Muscle of arm (tissue), 12 donors: ENCODE results near the gene GSG1. TPM values are rescaled to one million over a fixed set of nuclear protein-coding genes. Genes with fewer than 3 reads are reported as not detected.
"Not testable (repeated sequence)": the region's sequence is repeated elsewhere in the genome, so short reads cannot be mapped to it uniquely, and the experiment has no call there.

Experiments used
- DNase-seq: peaks from one replicate; pipeline ENCODE4 v3.0.0-alpha.2; 2013
- polyA plus RNA-seq, 12 donors: library from polyadenylated mRNA; unstranded; fragments of 120-200 nt; gene quantifications; one replicate each; pipeline ENCODE4 v1.2.1, GENCODE V29; 2013; ENCODE audit not compliant: insufficient read length in 12 of 12

Gene GSG1
- polyA plus RNA-seq, 12 donors: 2.7 to 17.4 (median 8.1) TPM; not detected in 1

GRCh38 chr12:13094367-13094766 is 9.1 kb downstream of the GSG1 start:
- no peak for DNase-seq

GRCh38 chr12:13093848-13094220 is 9.6 kb downstream of the GSG1 start:
- DNase-seq: no peak

GRCh38 chr12:13093191-13093847 is 10.1 kb downstream of the GSG1 start:
- no peak for DNase-seq

- DNase-seq: no peak
These were observed 11.6 kb downstream of the GSG1 start for GRCh38 chr12:13091832-13092231.

- no peak for DNase-seq
These were observed 13.4 kb downstream of the GSG1 start for GRCh38 chr12:13090054-13090453.

GRCh38 chr12:13088496-13088895 is 15.0 kb downstream of the GSG1 start:
- no peak for DNase-seq

- DNase-seq: no peak
These were observed 15.7 kb downstream of the GSG1 start for GRCh38 chr12:13087766-13088165.

- DNase-seq: no peak
These were observed 17.3 kb downstream of the GSG1 start for GRCh38 chr12:13085968-13086686.

GRCh38 chr12:13084898-13085640 is 18.4 kb downstream of the GSG1 start:
- no peak for DNase-seq

- DNase-seq: not testable (repeated sequence)
These were observed 19.8 kb downstream of the GSG1 start for GRCh38 chr12:13083638-13084037.

GRCh38 chr12:13082861-13083260 is 20.6 kb downstream of the GSG1 start:
- no peak for DNase-seq

- DNase-seq: no peak
These were observed 23.2 kb downstream of the GSG1 start for GRCh38 chr12:13080266-13080665.

- DNase-seq: no peak
These were observed 24.0 kb downstream of the GSG1 start for GRCh38 chr12:13079440-13079906.

GRCh38 chr12:13075786-13076570 is 27.5 kb downstream of the GSG1 start:
- no peak for DNase-seq

- DNase-seq: no peak
These were observed 28.4 kb downstream of the GSG1 start for GRCh38 chr12:13075118-13075480.

- DNase-seq: no peak
These were observed 28.9 kb downstream of the GSG1 start for GRCh38 chr12:13074396-13075117.

GRCh38 chr12:13073173-13073572 is 30.3 kb downstream of the GSG1 start:
- no peak for DNase-seq

- no peak for DNase-seq
These were observed 31.9 kb downstream of the GSG1 start for GRCh38 chr12:13071305-13072280.

- no peak for DNase-seq
These were observed 34.1 kb downstream of the GSG1 start for GRCh38 chr12:13069380-13069779.

- no peak for DNase-seq
These were observed 36.1 kb downstream of the GSG1 start for GRCh38 chr12:13067322-13067721.
